Prostate gland (tissue), 2 donors: Measurements from ENCODE around the gene SYNE1. TPM values are rescaled to one million over a fixed set of nuclear protein-coding genes. Genes with fewer than 3 reads are reported as not detected.
A peak's percentile ranks its signal among the peaks of the same experiment; 100 is the strongest.

Experiments used
- DNase-seq: peaks from one replicate; pipeline ENCODE4 v3.0.0-alpha.2; 2019; ENCODE audit warnings: low spot score
- H3K27ac ChIP-seq, 2 donors: fragments of 200-600 bp; sonication (generic); 2 replicates each; pipeline ENCODE4 v1.5.1; 2017 to 2019
- H3K27me3 ChIP-seq: fragments of 200-600 bp; sonication (generic); replicated peaks from 2 replicates; pipeline ENCODE4 v1.5.1; 2019; ENCODE audit not compliant: insufficient read depth
- H3K36me3 ChIP-seq, 2 donors: fragments of 200-600 bp; sonication (generic); 1 replicate in 1 of 2; 2 replicates in 1 of 2; pipeline versions ENCODE4 v1.5.1 to v1.8.1; 2017 to 2019
- H3K4me1 ChIP-seq: fragments of 200-600 bp; sonication (generic); replicated peaks from 2 replicates; pipeline ENCODE4 v1.5.1; 2019
- H3K4me3 ChIP-seq, 2 donors: fragments of 200-600 bp; sonication (generic); 2 replicates each; pipeline ENCODE4 v1.5.1; 2017 to 2019
- H3K9me3 ChIP-seq: fragments of 200-600 bp; sonication (generic); 2 replicates; pipeline ENCODE4 v1.5.1; 2017
- CTCF ChIP-seq, 4 experiments: fragments of 200-600 bp in 2 of 4; fragments of 450-650 bp in 2 of 4; sonication (generic) in 2 of 4; IDR thresholded peaks; 1 replicate in 3 of 4; 2 replicates in 1 of 4; pipeline ENCODE4 v1.5.1; 2016 to 2019; ENCODE audit warnings: antibody characterized with exemption in 4 of 4, mild to moderate bottlenecking in 2 of 4, moderate library complexity in 2 of 4
- POLR2A ChIP-seq: fragments of 450-650 bp; IDR thresholded peaks from one replicate; pipeline ENCODE4 v1.6.1; 2016; ENCODE audit warnings: antibody characterized with exemption, mild to moderate bottlenecking
- POLR2AphosphoS5 ChIP-seq: sonication (generic); formaldehyde crosslinking; IDR thresholded peaks from one replicate; pipeline ENCODE4 v1.6.1; 2017; ENCODE audit warnings: antibody characterized with exemption
- WGBS: methylation state at CpG from one replicate; pipeline ENCODE4 v1.1.5; 2018; 5-methylcytosine and 5-hydroxymethylcytosine counted together
- intact Hi-C: fragments of 100-400 bp; cut with DNase I; formaldehyde crosslinking; loops from one replicate; pipeline ENCODE4 v1.14.2; 2022
- total RNA-seq, 2 donors: library from RNA; depleted of rRNA; stranded (reverse); fragments of >200 nt; gene quantifications; one replicate each; pipeline ENCODE4 v1.1.0, GENCODE V29; 2016

Gene SYNE1
- total RNA-seq, 2 donors from 2014 or later: 36.5 to 154 TPM

- 92% methylated on average over 1 of the region's 1 CpG for WGBS
- intact Hi-C loops: loop anchor here (5.0 to 10.0 kb wide), 2 partner anchors 87 to 120 kb away; no protein-coding TSS in a partner anchor
- H3K9me3 ChIP-seq: no peaks in the 10 kb centered on the region
- H3K4me3 ChIP-seq: no peak overlapping the region
- DNase-seq: no peak
- H3K4me1 ChIP-seq: no peaks in the 10 kb centered on the region
- H3K27ac ChIP-seq: no peak overlapping the region
- no peaks in the 10 kb centered on the region for H3K27me3 ChIP-seq
- no peaks in the 10 kb centered on the region for H3K36me3 ChIP-seq
- TF ChIP-seq POLR2A (no peak), POLR2AphosphoS5 (no peak), CTCF (IDR thresholded peaks at IDR 0.05) (no peak)
Measured at GRCh38 chr6:152554851-152555250, 82.3 kb downstream of the SYNE1 start.

GRCh38 chr6:152552616-152553209 is 84.4 kb downstream of the SYNE1 start:
- intact Hi-C loops: loop anchor here (5.0 to 10.0 kb wide), 2 partner anchors 90 to 122 kb away; no protein-coding TSS in a partner anchor
- WGBS: 35% methylated on average over 9 of the region's 9 CpGs

GRCh38 chr6:152543519-152543918 is 93.6 kb downstream of the SYNE1 start:
- no peak for DNase-seq
- Histone ChIP-seq H3K4me3 (no peak overlapping the region), H3K4me1 (no peaks in the 10 kb centered on the region), H3K27me3 (no peaks in the 10 kb centered on the region), H3K27ac (no peak overlapping the region), H3K9me3 (no peaks in the 10 kb centered on the region), H3K36me3 (no peaks in the 10 kb centered on the region)
- intact Hi-C loops: no loop called here
- 28% methylated on average over 2 of the region's 2 CpGs for WGBS
- TF ChIP-seq CTCF (IDR thresholded peaks at IDR 0.05) (no peak), POLR2AphosphoS5 (peak; percentile 24)

More at GRCh38 chr6:152552616-152553209, 84.4 kb downstream of the SYNE1 start:
- TF ChIP-seq POLR2AphosphoS5 (no peak), CTCF (IDR thresholded peaks at IDR 0.05) (peak; percentile 65 to 86 (median 78))
- Histone ChIP-seq H3K4me3 (no peak overlapping the region), H3K36me3 (no peaks in the 10 kb centered on the region), H3K27ac (no peak overlapping the region), H3K4me1 (no peaks in the 10 kb centered on the region), H3K27me3 (no peaks in the 10 kb centered on the region), H3K9me3 (no peaks in the 10 kb centered on the region)
- DNase-seq: peak; percentile 60

GRCh38 chr6:152540381-152540780 is 96.8 kb downstream of the SYNE1 start:
- intact Hi-C loops: no loop called here
- no peak overlapping the region for H3K27ac ChIP-seq
- no peak overlapping the region for H3K4me3 ChIP-seq
- H3K9me3 ChIP-seq: no peaks in the 10 kb centered on the region
- TF ChIP-seq POLR2A: no peak
- H3K27me3 ChIP-seq: no peaks in the 10 kb centered on the region
- H3K36me3 ChIP-seq: no peaks in the 10 kb centered on the region
- WGBS: 98% methylated on average over 2 of the region's 2 CpGs
- DNase-seq: no peak
- H3K4me1 ChIP-seq: no peaks in the 10 kb centered on the region

GRCh38 chr6:152534541-152534940 is 102.6 kb downstream of the SYNE1 start:
- DNase-seq: no peak
- Histone ChIP-seq H3K4me1 (no peaks in the 10 kb centered on the region), H3K27me3 (no peaks in the 10 kb centered on the region), H3K27ac (no peak overlapping the region), H3K36me3 (no peaks in the 10 kb centered on the region), H3K9me3 (no peaks in the 10 kb centered on the region), H3K4me3 (no peak overlapping the region)
- 50% methylated on average over 1 of the region's 1 CpG for WGBS
- TF ChIP-seq POLR2AphosphoS5 (no peak), POLR2A (no peak)
- intact Hi-C loops: no loop called here
